Measurements from ENCODE around the gene BRPF1. TPM values are rescaled to one million over a fixed set of nuclear protein-coding genes. Genes with fewer than 3 reads are reported as not detected.

BRPF1 gene
- total and polyA plus RNA-seq, 2 experiments from 2014 or later = 8.0 to 24.7 TPM

DNA sequence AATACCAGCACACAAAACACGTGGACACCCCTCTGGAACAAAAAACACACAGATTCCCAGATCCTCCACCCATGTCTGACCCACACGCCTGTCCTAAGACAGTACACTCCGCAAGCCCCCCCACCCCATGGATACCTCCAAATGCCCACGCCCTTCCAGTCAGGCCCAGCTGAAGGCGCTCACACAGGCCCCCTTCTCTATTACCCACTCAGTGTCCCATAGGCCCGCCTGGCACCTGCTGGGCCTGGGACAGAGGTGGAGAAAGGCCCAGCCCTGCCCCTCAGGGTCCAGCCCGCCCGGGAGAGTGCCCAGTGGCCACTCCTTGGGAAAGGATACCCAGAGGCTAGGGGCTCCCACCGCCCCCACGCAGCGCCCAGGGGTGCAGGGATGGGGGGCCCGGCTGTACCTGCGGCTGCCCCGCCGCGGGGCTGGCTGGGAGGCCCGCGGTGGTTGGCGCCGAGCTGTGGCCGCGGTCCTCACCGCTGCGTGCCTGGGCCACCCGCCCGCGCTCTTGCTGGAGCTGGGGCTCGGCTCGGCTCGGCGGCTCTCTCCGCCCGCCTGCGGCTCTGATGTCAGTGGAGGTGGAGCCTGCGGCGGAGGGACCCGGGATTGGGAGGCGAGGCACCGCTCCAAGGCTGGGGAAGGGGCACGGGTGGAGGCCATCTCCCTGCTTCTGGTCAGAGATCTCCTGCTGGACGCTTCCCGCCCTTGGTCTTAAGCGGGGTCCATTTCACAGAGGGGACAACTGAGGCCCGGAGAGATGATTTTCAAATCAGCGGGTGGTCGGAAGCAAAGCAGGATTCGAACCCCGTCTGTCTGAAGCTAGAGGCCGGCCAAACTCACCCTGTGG lies 38.1 kb downstream of the BRPF1 start, which contains the start of gene CAMK1 (continued):
- TF ChIP-seq, protein P1, sequence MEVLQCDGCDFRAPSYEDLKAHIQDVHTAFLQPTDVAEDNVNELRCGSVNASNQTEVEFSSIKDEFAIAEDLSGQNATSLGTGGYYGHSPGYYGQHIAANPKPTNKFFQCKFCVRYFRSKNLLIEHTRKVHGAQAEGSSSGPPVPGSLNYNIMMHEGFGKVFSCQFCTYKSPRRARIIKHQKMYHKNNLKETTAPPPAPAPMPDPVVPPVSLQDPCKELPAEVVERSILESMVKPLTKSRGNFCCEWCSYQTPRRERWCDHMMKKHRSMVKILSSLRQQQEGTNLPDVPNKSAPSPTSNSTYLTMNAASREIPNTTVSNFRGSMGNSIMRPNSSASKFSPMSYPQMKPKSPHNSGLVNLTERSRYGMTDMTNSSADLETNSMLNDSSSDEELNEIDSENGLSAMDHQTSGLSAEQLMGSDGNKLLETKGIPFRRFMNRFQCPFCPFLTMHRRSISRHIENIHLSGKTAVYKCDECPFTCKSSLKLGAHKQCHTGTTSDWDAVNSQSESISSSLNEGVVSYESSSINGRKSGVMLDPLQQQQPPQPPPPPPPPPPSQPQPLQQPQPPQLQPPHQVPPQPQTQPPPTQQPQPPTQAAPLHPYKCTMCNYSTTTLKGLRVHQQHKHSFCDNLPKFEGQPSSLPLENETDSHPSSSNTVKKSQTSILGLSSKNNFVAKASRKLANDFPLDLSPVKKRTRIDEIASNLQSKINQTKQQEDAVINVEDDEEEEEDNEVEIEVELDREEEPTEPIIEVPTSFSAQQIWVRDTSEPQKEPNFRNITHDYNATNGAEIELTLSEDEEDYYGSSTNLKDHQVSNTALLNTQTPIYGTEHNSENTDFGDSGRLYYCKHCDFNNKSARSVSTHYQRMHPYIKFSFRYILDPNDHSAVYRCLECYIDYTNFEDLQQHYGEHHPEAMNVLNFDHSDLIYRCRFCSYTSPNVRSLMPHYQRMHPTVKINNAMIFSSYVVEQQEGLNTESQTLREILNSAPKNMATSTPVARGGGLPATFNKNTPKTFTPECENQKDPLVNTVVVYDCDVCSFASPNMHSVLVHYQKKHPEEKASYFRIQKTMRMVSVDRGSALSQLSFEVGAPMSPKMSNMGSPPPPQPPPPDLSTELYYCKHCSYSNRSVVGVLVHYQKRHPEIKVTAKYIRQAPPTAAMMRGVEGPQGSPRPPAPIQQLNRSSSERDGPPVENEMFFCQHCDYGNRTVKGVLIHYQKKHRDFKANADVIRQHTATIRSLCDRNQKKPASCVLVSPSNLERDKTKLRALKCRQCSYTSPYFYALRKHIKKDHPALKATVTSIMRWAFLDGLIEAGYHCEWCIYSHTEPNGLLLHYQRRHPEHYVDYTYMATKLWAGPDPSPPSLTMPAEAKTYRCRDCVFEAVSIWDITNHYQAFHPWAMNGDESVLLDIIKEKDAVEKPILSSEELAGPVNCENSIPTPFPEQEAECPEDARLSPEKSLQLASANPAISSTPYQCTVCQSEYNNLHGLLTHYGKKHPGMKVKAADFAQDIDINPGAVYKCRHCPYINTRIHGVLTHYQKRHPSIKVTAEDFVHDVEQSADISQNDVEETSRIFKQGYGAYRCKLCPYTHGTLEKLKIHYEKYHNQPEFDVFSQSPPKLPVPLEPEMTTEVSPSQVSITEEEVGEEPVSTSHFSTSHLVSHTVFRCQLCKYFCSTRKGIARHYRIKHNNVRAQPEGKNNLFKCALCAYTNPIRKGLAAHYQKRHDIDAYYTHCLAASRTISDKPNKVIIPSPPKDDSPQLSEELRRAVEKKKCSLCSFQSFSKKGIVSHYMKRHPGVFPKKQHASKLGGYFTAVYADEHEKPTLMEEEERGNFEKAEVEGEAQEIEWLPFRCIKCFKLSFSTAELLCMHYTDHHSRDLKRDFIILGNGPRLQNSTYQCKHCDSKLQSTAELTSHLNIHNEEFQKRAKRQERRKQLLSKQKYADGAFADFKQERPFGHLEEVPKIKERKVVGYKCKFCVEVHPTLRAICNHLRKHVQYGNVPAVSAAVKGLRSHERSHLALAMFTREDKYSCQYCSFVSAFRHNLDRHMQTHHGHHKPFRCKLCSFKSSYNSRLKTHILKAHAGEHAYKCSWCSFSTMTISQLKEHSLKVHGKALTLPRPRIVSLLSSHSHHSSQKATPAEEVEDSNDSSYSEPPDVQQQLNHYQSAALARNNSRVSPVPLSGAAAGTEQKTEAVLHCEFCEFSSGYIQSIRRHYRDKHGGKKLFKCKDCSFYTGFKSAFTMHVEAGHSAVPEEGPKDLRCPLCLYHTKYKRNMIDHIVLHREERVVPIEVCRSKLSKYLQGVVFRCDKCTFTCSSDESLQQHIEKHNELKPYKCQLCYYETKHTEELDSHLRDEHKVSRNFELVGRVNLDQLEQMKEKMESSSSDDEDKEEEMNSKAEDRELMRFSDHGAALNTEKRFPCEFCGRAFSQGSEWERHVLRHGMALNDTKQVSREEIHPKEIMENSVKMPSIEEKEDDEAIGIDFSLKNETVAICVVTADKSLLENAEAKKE (CRISPR knock-in tag; IDR thresholded peaks at IDR 0.05) = no peak
- TF ChIP-seq EZH2 (IDR thresholded peaks at IDR 0.05; ENCODE audit: low read depth, unreplicated experiment) (no peak), STAT1 (IDR thresholded peaks at IDR 0.05; ENCODE audit: unreplicated experiment) (no peak), JUNB (IDR thresholded peaks at IDR 0.05; ENCODE audit: unreplicated experiment) (no peak), EZH2phosphoT487 (IDR thresholded peaks at IDR 0.05; ENCODE audit: unreplicated experiment) (no peak), NANOG (IDR thresholded peaks at IDR 0.05; ENCODE audit: borderline replicate concordance) (no peak), CREB1 (CRISPR knock-in tag; IDR thresholded peaks at IDR 0.05; ENCODE audit: low read depth) (peak; percentile 53; the same call in 1 of the 2 replicates), ZNF114 (CRISPR knock-in tag; IDR thresholded peaks at IDR 0.05) (no peak)
- TF ChIP-seq, protein P2, sequence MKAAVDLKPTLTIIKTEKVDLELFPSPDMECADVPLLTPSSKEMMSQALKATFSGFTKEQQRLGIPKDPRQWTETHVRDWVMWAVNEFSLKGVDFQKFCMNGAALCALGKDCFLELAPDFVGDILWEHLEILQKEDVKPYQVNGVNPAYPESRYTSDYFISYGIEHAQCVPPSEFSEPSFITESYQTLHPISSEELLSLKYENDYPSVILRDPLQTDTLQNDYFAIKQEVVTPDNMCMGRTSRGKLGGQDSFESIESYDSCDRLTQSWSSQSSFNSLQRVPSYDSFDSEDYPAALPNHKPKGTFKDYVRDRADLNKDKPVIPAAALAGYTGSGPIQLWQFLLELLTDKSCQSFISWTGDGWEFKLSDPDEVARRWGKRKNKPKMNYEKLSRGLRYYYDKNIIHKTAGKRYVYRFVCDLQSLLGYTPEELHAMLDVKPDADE (IDR thresholded peaks at IDR 0.05) = no peak
- TF ChIP-seq, protein P3, sequence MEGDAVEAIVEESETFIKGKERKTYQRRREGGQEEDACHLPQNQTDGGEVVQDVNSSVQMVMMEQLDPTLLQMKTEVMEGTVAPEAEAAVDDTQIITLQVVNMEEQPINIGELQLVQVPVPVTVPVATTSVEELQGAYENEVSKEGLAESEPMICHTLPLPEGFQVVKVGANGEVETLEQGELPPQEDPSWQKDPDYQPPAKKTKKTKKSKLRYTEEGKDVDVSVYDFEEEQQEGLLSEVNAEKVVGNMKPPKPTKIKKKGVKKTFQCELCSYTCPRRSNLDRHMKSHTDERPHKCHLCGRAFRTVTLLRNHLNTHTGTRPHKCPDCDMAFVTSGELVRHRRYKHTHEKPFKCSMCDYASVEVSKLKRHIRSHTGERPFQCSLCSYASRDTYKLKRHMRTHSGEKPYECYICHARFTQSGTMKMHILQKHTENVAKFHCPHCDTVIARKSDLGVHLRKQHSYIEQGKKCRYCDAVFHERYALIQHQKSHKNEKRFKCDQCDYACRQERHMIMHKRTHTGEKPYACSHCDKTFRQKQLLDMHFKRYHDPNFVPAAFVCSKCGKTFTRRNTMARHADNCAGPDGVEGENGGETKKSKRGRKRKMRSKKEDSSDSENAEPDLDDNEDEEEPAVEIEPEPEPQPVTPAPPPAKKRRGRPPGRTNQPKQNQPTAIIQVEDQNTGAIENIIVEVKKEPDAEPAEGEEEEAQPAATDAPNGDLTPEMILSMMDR (conservative IDR thresholded peaks at IDR 0.05; ENCODE audit: low read depth in 2 of 2) = no peak
